Retinal pigment epithelial cell (primary cell): Measurements from ENCODE around the gene MMP2.

ENCODE experiments used
- DNase-seq: peaks from one replicate; pipeline ENCODE4 v3.0.0-alpha.2; 2010; ENCODE audit warnings: low read depth
- H3K4me3 ChIP-seq: 2 replicates; pipeline ENCODE4 v1.5.1; 2011; ENCODE audit warnings: mild to moderate bottlenecking, low read length, control low read depth, moderate library complexity
- CTCF ChIP-seq: conservative IDR thresholded peaks from 2 replicates; pipeline ENCODE4 v1.5.1; 2011; ENCODE audit warnings: low read depth, low read length, control low read depth, inconsistent platforms

MMP2 gene

DNA sequence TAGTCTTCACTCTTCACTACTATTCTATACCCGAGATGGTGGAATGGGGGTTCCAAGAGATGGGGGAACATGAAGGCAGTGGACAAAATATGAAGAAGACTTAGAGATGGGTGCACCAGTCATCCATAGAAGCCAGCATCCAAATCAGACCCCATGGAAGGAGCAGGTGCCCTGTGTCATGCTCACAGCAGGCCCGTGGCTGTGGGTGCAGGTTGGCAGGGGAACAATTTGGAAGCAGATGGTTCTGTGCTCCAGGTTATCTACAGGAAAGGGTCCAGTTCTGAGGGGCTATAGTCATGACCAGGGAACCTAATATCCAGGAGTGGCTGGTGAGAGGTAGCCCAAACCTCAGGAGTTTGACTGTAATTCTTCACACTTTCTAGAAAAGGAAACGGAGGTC is 20.3 kb downstream of the MMP2 start:
- no peak for TF ChIP-seq CTCF
- H3K4me3 ChIP-seq, result no peak overlapping the region
- DNase-seq, result no peak

DNA sequence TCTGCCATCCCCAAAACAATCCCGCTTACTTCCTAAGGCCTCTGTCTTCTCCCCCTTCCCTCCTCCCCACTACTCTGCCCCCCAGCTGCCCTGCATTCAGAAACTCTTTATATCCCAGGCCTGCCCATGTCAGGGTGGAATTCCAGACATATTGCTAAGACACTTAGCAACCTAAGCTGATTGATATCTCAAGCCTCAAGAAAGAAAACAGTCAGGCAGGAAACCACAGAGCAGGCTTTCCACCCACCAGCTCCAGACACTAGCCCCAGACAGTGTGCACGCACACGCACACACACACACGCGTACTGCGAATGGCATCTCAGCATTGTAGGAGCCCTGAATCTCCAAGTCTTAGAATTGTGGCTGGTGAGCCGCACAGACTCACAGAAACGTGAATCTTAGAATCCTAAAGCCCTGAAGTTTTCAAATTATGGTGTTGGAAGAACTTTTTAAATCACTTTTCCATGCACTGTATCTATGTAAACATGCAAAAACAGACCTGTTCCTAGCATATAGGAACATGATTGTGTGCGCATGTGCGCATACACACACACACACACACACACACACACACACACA is 21.0 kb downstream of the MMP2 start:
- DNase-seq, result peak; percentile 99
- no peak overlapping the region for H3K4me3 ChIP-seq
- TF ChIP-seq CTCF, result no peak

DNA sequence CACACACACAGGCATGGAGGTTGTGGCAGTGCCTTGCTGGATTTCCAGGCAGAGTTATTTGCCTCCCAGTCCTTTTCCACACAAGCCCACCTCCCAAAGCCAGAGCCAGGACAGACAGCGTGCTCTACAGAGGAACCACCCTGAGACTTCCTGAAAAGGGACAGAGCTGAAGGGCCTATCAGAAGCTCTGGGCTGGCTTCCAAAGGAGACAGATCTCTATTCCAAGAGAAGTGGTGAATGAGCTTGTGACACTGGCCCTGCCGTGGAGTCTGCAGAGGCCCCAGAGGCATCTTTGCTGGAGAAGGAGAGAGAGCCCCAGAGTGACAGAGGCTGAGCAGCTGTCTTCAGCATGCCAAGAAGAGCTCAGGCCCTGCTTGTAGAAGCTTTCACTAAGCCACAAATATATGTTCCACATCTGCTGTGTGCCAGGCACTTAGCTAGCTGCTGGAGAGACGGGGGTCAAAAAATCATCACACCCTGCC is 21.6 kb downstream of the MMP2 start:
- H3K4me3 ChIP-seq, result no peak overlapping the region
- peak; percentile 16 for DNase-seq
- no peak for TF ChIP-seq CTCF

DNA sequence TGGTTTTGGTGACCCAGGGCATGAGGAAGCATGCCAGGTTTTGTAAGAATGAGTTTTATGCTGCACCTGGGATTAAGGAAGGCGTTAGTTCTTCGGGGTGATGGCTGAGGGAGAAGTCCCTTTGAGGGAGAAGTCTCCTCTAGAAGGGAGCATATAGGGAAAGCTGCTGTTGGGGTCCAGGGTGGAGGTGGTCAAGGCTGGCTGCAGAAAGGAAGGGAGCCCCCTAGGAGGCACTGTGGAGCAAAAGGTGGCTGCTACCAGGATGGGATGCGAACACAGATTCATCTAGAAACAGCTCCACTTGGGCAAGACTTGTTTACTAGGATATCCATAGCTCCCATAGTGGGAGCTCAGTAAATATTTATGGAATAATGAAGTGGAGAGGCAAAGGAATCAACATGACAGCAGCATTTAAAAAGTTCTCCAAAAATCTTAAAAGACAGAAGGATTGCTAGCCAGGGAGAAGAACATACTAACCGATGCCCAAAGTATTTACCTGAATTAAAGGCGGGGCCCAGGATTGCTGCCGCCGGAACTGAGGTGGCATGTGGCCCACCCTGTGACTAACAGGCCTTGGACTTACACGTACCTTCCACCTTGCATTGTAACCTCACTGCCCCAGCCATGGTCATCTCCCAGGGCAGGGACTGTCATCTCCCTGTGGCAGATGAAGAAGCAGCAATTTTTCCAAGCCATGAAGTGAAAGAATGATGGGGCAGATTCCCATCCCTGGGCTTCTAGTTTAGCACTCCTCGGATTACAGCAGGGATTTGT is 22.7 kb downstream of the MMP2 start:
- no peak for DNase-seq
- TF ChIP-seq CTCF, result peak; percentile 54
- H3K4me3 ChIP-seq, result no peak overlapping the region

GRCh38 chr16:55502801-55503366 is 23.9 kb downstream of the MMP2 start:
- TF ChIP-seq CTCF, result peak; percentile 17
- DNase-seq, result peak; percentile 95
- H3K4me3 ChIP-seq, result no peak overlapping the region

DNA sequence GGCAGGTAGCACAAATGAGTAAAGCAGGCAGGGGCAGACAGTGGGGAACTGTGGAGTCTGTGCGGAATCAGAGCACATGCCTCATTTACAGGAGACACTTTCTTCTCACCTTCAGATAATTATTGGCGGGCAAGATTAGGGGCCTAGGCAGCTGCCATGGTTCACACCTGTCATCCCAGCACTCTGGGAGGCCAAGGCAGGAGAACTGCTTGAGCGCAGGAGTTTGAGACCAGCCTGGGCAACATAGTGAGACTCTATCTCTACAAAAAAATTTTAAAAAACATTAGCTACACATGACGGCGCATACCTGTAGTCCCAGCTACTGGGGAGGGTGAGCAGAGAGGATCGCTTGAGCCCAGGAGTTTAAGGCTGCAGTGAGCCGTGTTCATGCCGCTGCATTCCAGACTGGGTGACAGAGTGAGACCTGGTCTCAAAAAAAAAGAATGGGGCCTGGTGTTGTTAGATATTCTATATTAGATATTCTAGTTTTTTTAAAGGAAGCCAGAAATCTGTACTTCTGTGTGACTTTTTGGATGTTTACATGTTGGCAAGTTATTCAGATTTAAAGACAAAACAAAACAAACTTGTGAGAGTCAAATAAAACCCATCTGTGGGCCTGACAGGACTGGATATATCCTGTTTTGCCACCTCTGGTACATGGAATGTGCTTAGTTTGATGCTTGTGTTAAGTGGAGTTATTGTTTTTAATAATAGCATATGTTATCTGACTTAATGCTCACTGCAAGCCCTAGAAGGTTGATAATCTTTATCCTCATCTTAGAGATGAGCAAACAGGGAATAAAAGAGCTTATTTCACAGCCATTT is 24.9 kb downstream of the MMP2 start:
- H3K4me3 ChIP-seq, result no peak overlapping the region
- TF ChIP-seq CTCF, result no peak
- DNase-seq, result no peak
